Brain pericyte (primary cell): Measurements from ENCODE around the gene SPATA17.

Experiments used
- DNase-seq: peaks from one replicate; pipeline ENCODE4 v3.0.0-alpha.2; 2012; ENCODE audit warnings: low read depth, low spot score

The SPATA17 gene

DNA sequence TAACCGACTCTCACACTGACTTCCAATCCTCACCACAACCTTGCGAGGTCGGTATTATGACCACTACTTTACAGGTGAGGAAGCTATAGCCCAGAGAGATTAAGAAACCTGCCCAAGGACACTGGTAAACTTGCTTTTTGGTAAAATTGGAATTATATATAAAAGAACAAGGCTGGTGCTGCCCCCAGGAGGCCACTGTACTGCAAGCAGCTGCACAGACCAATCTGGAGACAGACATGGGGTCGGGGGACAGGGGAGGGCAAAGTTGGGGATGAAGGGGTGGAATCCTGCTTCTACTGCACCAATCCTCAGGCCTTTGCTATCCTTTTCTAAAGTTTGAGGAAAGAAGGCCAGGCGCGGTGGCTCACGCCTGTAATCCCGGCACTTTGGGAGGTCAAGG, 280.8 kb downstream of the SPATA17 start:
- no peak for DNase-seq

- DNase-seq = no peak
Measured at GRCh38 chr1:217917281-217917887, 286.2 kb downstream of the SPATA17 start.

- DNase-seq = no peak
Measured at GRCh38 chr1:217919683-217920388, 288.7 kb downstream of the SPATA17 start.
